H1 (cell line): Measurements from ENCODE around the gene GZMA. TPM values are rescaled to one million over a fixed set of nuclear protein-coding genes. Genes with fewer than 3 reads are reported as not detected.

ENCODE experiments used
- BRCA1 ChIP-seq: IDR thresholded peaks from 2 replicates; pipeline ENCODE4 v1.6.1; 2012; ENCODE audit warnings: low read depth, low read length, improper control_type of control experiment
- JUND ChIP-seq: IDR thresholded peaks from 2 replicates; pipeline ENCODE4 v1.6.1; 2011; ENCODE audit warnings: mild to moderate bottlenecking, improper control_type of control experiment, low read length
- POLR2AphosphoS5 ChIP-seq: IDR thresholded peaks from 2 replicates; pipeline ENCODE4 v1.6.1; 2011; ENCODE audit warnings: low read depth, low read length
- TAF1 ChIP-seq: IDR thresholded peaks from 2 replicates; pipeline ENCODE4 v1.6.1; 2011; ENCODE audit warnings: mild to moderate bottlenecking, low read depth, low read length
- TCF12 ChIP-seq: IDR thresholded peaks from 2 replicates; pipeline ENCODE4 v1.6.1; 2011; ENCODE audit warnings: low read depth, mild to moderate bottlenecking, low read length
- polyA plus RNA-seq, 7 experiments: library from polyadenylated mRNA; depleted of rRNA in 3 of 7; stranded (reverse) in 5 of 7; unstranded in 2 of 7; fragments of >200 nt in 5 of 7; fragments of 200-250 nt in 2 of 7; gene quantifications; 1 replicate in 5 of 7; 2 replicates in 1 of 7; 4 replicates in 1 of 7; pipeline versions ENCODE4 v1.2.1 to v1.2.3, GENCODE V29; 2011 to 2013; ENCODE audit warnings: missing spikeins in 2 of 7, mixed read lengths in 2 of 7
- total RNA-seq: library from RNA; stranded (reverse); fragmentation: NEBNext Ultra II Directional; extraction: Animal tissue kit (Norgen Biotek cat#: 25700); gene quantifications from 2 replicates; pipeline ENCODE4 v1.2.1, GENCODE V29; 2021

The GZMA gene
- total and polyA plus RNA-seq, 2 of the 8 experiments (the other 6 are each of a cell fraction or from before 2014, with no cell fraction given) = not detected

GRCh38 chr5:55070968-55071367 lies 31.5 kb upstream of the GZMA start (continued):
- TF ChIP-seq TCF12 = no peak
- TF ChIP-seq BRCA1 = no peak
- TF ChIP-seq TAF1 = no peak
- no peak for TF ChIP-seq JUND
- no peak for TF ChIP-seq POLR2AphosphoS5
